Cortex of kidney (tissue), 1 donor: ENCODE data around the gene TMEM18.

Source experiments
- DNase-seq: peaks from one replicate; lab custom pipeline; 2025; lab: John Stamatoyannopoulos, UW

TMEM18 gene

DNA sequence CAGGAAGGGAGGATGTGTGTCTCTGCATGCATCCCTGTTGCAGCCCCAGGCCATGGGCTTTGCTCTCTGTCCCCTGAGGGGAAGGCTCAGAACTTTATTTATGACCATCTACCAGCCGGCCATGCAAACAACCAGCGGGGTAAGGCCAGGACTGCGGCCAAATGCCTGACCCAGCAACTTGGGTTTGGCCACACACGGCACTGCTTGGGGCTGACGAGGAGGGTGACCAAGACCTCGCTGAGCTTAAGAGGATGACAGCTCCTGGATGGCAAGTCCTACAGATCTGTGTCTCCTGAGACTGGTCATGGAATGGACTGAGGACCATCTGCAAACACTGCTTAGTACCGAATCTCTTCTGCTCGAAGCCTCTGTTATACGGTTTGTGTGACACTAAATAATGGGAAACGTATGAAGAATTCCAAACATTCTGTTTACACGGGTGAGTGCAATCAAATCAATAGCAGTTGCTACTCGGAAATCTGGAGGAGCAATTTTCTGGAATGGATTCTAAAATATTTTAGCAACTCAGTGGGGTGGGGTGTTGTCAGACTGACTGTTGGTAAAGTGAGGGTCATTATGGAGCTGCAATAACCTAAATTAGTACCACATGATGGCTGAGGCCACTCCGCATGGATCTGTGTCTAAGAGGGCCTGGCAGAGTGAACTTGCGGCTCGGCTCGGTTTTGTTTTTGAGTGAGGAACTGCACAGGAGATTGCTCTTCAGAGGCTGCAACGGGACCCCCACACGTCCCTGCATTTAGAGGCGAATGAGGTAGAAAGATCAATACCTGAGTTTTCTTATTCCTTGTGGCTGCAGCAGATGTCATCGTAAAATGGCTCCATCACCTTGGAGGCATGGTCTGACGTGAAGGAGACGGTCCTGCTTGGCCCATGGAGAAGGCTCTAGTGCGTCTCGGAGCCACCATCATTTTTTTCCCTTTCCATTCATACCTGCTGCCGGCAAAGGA is 26.6 kb downstream of the TMEM18 start:
- no peak for DNase-seq

DNA sequence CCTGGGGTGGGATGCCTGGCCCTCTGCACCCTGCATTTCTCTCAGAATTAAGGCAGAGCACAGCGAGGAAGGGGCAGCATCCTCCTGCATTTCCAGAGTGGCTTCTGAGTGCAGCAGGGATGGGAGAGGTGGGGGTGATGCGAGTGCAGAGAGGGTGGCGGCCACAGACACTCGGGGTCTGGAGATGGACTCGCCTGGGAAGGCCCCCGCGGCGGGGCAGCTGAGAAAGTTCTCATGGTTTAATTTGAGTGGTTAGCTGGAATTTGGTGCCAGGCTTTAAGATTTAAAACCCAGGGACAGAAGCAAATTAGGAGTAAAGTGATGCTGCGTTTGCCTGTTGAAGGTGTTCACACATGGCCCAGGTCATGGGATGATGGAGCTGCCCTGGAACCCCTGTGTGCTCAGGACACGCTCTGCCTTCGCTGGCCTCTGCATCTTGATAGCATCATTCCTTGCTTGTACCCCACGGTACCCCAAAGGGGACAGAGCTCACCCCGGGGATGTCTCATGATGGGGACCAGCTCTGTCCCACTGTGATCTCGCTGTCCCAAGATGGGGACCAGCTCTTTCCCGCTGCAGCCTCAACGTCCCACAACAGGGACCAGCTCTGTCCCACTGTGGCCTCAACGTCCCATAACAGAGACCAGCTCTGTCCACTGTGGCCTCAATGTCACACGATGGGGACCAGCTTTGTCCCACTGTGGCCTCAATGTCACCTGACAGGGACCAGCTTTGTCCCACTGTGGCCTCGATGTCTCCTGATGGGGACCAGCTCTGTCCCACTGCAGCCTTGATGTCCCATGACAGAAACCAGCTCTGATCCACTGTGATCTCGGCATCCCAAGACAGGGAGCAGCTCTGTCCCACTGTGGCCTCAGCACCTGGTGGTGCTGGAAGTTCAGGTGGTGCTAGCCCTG is 27.5 kb downstream of the TMEM18 start:
- no peak for DNase-seq

DNA sequence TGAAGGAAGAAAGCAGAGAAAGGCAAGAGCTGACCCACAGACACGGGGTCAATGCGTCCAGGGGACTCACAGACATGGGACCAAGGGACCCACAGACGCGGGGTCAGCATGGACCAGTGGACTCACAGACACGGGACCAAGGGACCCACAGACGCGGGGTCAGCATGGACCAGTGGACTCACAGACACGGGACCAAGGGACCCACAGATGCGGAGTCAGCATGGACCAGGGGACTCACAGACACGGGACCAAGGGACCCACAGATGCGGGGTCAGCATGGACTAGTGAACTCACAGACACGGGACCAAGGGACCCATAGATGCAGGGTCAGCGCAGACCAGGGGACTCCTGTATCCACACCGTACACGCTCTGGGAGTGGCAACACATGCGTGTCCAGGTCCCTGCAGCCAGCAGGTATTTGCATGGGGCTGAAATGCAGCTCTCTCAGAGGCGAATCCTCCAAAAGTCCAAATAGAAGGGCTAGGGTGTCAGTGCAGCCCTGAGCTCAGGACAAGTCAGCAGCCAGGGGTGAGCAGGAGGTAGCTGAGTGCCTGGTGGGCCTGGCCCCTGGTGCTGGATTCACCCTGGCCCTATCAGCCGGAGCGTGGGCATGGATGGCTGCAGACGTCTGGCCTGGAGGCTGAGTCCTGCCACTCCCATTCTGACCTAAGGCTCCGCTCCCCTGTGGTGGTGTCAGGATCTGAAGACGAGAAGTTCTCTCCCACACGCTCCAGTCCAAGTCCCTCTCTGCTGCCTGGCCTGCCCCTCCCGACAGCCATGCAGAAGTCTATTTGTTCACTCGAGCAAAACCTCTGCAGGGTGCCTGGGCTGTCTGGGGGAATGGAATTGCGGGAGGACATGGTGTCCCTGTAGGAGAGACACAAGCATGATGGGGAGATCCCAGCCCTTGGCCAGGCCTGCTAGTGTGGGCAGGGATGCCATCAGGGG is 28.5 kb downstream of the TMEM18 start:
- no peak for DNase-seq

DNA sequence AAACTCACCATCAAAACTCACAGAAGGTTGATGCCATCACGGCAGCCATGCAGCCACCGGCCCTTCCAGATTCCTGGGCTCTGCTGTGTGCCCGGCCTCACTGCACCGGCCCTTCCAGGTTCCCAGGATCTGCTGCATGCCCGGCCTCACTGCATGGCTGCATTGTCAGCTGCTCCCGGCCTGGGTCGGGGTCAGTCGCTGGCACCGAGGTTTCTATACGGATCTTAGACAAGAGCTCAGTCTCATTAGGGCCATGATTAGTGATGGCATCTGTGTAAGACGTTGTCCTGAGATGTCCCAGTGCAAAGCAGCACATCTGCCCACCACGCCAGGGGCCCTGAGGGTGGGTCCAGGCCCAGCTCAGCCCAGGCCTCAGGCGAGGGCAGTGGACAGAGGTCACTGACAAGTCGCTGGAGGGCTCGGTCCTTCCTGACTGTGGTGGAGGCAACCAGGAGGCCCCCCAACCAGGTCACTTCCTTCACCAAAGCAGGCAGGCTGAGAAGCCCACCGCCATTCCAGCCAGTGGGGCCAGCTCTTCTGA is 29.4 kb downstream of the TMEM18 start:
- no peak for DNase-seq

DNA sequence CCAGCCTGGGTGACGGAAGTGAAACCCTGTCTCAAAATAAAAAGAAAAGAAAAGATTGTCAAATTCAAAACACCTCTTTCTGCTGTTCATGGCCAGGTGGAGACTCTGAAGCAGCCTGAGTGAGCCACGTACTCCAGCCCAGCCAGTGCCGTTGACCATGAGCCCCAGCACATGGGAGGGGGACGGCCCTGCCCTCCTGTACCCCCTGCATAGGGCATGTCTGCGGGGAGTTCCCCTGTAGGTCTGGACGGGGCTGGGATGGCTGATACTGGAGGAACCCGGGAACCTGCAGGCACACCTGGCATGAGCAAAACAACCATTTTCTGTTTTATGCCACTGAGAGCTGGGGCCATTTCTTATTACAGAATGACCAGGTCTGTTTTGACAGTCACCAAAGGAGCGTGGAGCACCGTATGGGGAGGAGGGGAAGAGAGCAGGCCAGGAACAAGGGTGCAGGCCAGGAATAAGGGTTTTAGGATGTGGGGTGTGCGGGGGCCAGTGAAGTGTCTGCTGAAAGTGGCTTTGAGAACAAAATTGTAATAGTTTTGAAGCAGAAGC is 30.1 kb downstream of the TMEM18 start:
- DNase-seq = no peak

DNA sequence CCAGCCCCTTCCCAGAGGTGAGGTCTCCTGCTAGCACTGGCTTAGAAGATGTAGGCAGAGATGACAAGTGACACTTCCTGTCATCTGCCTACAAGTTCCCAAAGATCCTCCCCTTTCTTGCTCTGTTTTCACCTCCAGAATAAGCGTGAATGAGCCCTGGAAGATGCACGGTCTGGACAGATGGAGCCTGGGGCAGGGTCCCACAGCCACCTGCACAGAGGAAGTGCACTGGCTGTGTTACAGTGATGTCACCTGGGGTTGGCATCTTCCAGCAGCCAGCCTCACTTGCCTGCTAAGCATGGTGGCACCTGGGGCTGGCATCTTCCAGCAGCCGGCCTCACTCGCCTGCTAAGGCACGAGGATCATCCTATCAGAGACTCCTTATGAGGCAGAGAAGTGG is 32.3 kb downstream of the TMEM18 start:
- DNase-seq = no peak

DNA sequence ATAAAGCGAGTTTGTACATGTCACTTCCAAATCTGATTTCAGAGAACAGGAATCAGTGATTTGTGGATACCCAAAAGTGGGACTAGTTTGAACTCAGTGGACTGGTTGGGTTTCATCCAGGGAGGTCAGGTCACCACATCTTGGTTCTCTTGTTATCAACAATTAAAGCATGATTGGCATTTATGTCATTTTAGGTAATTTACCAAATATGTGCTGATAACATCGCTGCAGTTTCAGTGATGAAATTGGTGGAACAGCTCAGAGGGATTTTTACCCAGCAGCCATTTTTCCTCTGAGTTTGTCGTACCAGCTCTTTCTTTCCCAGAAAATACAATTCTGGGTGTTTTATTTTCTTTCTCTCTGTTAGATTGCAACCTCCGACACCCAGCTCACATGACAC is 33.4 kb downstream of the TMEM18 start:
- no peak for DNase-seq

DNA sequence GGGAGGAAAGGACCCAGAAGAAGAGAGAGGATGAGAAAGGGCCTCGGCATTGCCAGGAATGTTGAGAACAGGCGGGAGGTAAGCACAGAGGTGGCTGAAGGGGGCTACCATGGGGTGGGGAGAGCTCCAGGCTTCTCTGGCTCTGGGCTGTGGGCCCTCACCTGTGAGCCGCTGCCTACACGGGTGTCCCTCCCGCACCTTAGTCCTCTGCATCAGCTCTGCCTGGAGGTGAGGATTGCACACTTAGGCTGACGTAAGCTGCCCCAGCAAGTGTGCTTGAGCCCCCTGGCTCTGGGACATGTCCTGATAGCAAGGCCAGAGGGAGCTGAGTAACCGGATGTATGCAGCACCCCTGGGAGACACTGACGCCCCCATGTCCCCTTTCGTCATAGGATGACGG is 33.9 kb downstream of the TMEM18 start:
- DNase-seq = no peak

DNA sequence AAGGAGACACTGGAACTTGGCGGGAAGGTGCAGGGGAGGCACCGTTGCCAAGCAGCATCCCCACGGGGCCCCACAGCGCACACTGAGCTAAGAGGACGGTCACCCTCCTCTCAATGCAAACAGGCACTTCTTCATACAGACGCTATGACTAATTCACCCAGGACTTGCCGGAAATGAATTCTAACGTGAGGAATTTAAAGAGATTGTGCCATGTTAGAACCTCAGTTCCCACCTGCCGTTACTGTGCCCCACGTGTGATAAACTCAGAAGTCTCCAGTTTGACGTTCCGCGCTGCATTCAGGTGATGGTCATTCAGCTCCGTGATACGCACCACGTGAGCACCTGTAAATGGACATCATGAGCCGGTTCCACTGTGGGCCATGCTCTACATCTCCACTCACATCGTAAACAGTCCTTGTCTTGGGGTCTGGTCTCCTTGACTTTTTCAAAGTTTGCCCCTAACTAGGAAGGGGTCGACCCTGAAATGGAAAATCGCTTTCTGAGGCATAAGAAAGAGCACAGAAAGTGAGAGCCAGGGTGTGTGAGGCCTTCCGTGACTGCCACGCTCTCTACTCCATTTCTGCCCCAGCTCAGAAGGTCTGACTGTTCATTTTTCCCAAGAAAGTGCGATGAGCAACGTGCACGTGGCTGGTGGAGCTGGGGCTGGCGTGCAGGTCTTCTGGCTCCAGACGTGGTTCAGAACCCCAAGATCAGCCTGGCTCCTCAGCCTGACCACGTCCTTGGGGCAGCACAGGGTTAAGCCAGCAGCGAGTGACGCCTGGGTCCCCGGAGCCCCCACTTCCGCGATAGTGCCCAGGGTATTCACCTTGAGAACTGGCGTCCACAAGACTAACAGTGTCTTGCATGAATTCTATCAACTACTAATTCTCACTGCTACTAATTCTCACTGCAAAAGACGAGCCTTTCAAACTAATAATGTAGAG is 35.1 kb downstream of the TMEM18 start:
- DNase-seq = no peak

DNA sequence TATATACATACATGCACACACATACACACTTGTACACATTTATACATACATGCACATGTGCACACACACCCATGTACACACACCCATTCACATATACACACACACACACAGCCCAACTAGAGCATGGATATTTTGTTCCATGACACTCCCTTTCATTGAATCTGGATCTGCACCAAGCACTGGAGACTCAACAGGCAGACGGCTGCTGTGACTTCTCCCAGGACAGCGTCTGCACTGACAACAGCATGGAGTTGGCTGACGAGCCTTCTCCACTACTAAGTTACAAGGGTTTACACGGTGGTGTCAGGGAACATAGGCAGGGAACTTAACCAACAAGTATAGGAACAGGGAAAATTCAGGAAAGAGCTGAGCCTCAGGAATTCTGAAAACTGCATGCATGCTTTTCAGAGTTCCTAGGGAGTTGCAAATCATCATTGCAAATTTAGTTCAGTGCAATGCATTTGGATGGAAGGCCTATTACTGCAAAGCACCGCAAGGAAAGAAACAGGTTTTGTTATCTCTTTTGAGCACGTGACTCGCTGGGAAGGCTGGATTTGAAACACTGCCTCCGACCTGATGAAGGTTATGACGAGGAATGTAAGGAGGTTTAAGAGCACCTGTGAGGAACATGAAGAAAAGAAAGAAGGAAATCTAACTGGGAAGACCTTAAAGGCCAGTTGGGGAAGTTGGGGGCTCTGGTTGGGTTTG is 35.9 kb downstream of the TMEM18 start:
- DNase-seq = no peak

DNA sequence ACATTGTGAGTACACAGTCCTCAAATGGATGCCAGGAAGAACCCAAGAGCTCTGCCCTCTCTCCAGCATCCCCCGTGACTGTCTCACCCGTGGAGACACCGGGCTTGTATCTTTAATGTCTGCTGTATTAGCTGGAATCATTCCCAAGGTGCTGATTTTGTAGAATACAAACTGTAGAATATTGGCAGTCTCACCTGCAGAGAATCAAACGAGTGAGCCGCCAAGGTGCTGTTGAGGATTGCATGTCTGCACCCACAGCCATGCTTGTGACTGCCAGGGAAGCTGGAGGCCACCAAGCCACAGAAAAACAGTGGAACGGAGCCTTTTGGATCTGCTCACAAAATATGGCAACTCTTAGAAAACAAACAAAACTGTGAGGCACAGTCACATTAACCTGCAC is 37.5 kb downstream of the TMEM18 start:
- no peak for DNase-seq

DNA sequence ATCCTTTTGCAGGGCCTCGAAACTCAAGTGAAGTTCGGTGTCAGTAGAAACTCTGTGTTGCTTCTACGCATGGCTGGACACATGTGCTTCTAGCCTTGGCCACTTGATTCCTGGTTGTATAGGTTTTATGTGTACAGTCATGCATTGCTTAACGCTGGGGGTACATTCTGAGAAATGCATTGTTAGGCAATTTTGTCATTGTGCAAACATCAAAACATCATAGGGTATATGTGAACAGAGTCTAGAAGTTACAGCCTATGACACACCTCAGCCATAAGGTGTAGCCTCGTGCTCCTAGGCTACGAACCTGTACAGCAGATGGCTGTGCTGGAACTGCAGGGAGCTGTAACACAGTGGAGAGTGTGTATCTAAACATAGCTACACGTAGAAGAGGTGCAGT is 39.4 kb downstream of the TMEM18 start:
- no peak for DNase-seq

DNA sequence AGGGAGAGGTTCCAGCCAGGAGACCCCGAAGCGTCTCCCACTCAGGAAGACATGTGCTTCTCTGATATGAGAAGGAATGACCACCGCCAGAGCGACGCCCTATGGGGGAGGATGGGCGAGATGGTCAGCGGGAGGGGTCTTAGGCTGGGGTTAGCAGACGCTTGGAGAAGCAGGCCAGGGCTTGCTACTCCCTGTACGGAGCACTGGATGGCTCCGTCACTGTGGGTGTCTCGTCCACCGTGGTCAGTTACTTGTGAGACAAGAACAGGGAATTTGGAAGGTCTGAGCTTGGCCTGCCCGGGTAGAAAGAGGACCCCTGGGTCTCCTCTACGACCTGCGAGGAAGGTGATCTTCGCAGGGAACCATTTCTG is 39.8 kb downstream of the TMEM18 start:
- DNase-seq = no peak

DNA sequence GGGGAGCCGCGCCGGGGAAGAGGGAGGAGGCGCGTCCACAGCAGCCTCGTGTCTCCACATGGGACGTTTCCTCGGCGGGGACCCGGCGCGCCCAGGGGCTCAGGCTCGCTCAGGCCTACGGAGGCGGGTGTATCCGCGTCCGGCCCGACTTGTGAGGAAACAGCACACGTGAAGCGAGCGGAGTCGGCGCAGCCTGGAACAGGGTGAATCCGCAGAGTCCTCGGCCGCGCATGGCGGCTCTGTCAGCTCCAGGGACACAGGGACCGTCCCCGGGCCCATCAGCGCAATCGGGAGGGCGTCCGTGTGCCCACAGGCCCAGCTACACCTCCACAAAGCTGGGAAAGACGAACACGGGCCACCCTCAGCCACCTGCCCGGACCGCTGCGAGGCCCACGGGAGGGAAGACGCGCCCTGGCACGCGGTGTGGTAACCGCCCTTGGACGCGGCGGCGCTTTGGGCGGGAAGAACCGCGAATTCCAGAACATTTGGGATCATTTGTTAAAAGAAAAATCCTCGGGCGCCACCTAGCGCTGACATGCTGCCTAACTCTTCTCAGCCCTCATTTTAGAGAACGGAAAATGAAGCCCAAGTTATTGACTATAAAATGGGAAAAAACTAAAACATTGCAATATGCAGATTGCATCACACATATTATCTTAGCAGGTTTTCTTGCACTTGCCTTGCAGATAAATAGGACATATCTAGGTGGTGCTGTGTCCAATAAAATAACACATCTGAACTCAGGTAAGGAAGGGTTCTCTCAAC is 40.4 kb downstream of the TMEM18 start:
- DNase-seq = no peak

DNA sequence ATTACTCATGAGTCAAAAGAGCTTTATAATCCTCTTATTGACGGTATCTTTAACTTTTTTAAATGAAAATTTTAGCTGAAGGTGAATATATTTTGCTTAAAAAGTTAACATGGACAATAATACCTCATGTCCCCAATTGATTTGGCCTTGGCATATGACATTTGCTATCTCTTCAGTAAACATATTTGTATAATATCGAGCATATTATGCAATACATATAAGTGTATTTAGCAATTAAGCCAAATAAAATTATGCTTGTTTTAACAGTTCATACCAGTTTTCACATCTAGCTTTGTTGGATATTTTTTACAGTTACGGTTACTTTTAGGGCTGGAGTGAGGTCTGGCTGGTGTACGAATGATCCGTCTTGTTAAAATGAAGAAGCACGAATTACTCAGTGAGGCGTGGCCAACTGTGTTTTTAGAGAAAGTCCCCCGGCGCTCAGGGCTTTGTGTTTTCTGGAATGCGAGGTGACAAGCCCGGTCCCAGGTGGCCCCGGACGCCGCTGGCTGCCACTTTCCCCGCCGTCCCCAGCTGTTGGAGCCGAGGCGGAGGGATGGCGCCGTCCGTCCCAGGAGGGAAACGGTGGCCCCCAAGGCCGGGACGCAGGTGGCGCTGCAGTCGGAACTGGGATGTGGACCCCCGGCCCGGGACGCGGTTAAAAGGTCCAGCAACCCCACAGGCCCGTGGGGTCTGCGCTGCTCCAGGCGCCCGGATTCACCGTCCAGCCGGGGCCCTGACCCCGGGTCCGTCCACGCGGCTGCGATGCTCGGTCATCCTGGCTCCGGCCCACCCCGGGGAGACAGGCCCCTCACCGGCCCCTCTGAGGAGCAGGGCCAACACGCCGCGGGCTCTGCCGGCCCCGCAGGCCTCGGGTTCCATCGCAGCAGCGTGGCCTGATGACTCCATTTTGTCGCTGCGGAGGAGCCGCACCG is 41.3 kb downstream of the TMEM18 start:
- no peak for DNase-seq

DNA sequence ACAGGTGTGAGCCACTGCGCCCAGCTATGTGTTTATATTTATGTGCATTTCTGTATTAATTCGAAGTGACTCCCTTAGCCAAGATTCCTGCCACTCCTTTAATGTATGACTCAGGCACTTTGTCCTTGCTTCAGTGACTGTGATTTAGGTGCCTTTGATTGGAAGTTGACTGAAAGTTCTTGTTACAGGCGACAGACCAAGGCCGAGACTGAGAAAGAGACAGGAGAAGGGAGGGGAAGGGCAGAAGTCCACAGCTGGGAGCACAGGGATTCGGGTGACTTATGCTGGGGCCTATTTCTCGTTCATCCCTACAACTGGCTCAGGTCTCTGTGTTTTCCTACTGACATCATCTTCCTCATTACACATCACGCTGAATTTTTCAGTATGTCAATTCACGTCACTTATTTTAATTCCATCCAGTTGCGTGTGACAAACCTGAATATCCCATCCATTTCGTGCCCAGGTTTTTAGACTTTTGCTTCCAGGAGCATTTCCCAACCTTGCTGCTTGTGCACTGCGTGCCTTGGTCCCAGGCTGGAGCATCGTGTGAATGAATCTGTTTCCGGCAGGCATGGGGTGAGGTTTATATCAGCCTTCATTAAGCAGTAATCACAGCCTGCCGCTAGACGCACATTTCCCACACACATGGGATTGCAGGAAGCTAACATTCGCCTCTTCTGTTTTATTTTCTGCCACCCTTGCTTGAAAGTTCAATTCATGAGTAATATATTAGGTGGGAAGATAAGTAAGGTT is 42.4 kb downstream of the TMEM18 start:
- no peak for DNase-seq

DNA sequence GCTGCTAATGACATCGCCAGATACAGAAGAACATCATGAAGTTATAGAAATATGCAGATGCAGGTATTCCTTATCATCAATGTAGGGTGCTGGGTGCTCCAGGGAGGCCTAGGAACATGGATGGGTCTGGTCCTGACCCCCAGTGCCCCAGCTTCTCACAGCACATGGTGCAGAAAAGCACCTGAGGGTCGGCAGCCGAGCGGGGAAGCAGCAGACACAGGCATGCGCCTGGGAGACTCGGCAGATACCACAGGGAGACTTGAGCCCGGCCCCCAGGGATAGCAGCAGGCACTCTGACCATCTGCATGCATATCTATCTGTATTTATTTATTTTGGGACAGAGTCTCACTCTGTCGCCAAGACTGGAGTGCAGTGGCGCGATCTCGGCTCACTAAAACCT is 43.2 kb downstream of the TMEM18 start:
- no peak for DNase-seq
